ENCODE results near the gene PATJ.

DNA sequence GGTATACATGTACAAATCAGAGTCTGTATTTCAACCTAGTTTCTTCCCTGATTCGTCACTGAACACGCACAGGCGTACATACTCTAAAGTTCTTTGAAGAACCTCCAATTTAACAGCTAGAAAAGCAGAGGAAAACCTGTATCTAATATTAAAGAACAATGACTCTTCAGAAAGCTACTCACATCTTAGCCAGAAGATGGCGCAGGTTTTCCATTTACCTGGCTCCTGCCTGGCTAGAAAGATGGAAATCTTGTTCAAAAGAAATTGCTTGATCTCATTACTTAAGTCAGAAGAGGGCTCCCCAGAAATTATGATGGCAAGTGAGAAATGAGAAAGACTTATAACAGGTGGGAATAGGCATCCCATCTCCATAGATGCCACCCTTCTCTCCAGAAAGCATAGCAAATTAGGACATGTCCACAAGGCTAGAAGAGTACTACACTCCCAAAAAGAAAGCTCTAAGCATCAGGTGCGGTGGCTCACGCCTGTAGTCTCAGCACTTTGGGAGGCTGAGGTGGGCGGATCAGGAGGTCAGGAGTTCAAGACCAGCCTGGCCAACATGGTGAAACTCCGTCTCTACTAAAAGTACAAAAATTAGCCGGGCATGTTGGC lies 433.4 kb downstream of the PATJ start:
- TF ChIP-seq, protein P1, sequence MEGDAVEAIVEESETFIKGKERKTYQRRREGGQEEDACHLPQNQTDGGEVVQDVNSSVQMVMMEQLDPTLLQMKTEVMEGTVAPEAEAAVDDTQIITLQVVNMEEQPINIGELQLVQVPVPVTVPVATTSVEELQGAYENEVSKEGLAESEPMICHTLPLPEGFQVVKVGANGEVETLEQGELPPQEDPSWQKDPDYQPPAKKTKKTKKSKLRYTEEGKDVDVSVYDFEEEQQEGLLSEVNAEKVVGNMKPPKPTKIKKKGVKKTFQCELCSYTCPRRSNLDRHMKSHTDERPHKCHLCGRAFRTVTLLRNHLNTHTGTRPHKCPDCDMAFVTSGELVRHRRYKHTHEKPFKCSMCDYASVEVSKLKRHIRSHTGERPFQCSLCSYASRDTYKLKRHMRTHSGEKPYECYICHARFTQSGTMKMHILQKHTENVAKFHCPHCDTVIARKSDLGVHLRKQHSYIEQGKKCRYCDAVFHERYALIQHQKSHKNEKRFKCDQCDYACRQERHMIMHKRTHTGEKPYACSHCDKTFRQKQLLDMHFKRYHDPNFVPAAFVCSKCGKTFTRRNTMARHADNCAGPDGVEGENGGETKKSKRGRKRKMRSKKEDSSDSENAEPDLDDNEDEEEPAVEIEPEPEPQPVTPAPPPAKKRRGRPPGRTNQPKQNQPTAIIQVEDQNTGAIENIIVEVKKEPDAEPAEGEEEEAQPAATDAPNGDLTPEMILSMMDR (IDR thresholded peaks at IDR 0.05; ENCODE audit: poor library complexity) = peak; percentile 93
- TF ChIP-seq EZH2phosphoT487 (IDR thresholded peaks at IDR 0.05; ENCODE audit: low read depth, severe bottlenecking, unreplicated experiment) (no peak), EZH2 (IDR thresholded peaks at IDR 0.05; ENCODE audit: borderline replicate concordance) (no peak)

Data from hepatocyte (in vitro differentiated cells).